ENCODE data around the gene NMS.

GRCh38 chr2:100446696-100447095 lies 23.6 kb upstream of the NMS start:
- TF ChIP-seq ATF1 (CRISPR knock-in tag; IDR thresholded peaks at IDR 0.05) = no peak
- no peak for TF ChIP-seq SIN3A (IDR thresholded peaks at IDR 0.05; ENCODE audit: borderline replicate concordance, low read depth, low read length)
- TF ChIP-seq, protein P1, sequence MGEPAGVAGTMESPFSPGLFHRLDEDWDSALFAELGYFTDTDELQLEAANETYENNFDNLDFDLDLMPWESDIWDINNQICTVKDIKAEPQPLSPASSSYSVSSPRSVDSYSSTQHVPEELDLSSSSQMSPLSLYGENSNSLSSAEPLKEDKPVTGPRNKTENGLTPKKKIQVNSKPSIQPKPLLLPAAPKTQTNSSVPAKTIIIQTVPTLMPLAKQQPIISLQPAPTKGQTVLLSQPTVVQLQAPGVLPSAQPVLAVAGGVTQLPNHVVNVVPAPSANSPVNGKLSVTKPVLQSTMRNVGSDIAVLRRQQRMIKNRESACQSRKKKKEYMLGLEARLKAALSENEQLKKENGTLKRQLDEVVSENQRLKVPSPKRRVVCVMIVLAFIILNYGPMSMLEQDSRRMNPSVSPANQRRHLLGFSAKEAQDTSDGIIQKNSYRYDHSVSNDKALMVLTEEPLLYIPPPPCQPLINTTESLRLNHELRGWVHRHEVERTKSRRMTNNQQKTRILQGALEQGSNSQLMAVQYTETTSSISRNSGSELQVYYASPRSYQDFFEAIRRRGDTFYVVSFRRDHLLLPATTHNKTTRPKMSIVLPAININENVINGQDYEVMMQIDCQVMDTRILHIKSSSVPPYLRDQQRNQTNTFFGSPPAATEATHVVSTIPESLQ (CRISPR knock-in tag; conservative IDR thresholded peaks at IDR 0.05) = no peak
- no peak for TF ChIP-seq FOXK1 (CRISPR knock-in tag; IDR thresholded peaks at IDR 0.05; ENCODE audit: borderline replicate concordance, low read depth)
- TF ChIP-seq ZFP90 (CRISPR knock-in tag; IDR thresholded peaks at IDR 0.05; ENCODE audit: borderline replicate concordance) = no peak
- TF ChIP-seq BRD4 (CRISPR knock-in tag; IDR thresholded peaks at IDR 0.05) = no peak
- TF ChIP-seq NFKB2 (CRISPR knock-in tag; IDR thresholded peaks at IDR 0.05; ENCODE audit: borderline replicate concordance) = no peak
- TF ChIP-seq, protein P2, sequence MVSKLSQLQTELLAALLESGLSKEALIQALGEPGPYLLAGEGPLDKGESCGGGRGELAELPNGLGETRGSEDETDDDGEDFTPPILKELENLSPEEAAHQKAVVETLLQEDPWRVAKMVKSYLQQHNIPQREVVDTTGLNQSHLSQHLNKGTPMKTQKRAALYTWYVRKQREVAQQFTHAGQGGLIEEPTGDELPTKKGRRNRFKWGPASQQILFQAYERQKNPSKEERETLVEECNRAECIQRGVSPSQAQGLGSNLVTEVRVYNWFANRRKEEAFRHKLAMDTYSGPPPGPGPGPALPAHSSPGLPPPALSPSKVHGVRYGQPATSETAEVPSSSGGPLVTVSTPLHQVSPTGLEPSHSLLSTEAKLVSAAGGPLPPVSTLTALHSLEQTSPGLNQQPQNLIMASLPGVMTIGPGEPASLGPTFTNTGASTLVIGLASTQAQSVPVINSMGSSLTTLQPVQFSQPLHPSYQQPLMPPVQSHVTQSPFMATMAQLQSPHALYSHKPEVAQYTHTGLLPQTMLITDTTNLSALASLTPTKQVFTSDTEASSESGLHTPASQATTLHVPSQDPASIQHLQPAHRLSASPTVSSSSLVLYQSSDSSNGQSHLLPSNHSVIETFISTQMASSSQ (IDR thresholded peaks at IDR 0.05; ENCODE audit: low read depth) = no peak
- TF ChIP-seq, protein P2 (CRISPR knock-in tag; IDR thresholded peaks at IDR 0.05; ENCODE audit: borderline replicate concordance) = no peak
- no peak for TF ChIP-seq ZFP36 (IDR thresholded peaks at IDR 0.05; ENCODE audit: borderline replicate concordance, low read depth, low read length, partially characterized antibody)
- TF ChIP-seq ZNF317 (CRISPR knock-in tag; IDR thresholded peaks at IDR 0.05) = no peak
